CD4-positive, alpha-beta T cell treated with Interleukin-4 for 4 hours (primary cell): ENCODE results near the gene ZNRF2.

Source experiments
- DNase-seq: peaks from one replicate; pipeline ENCODE4 v3.0.0-alpha.2; 2020

Gene ZNRF2

DNA sequence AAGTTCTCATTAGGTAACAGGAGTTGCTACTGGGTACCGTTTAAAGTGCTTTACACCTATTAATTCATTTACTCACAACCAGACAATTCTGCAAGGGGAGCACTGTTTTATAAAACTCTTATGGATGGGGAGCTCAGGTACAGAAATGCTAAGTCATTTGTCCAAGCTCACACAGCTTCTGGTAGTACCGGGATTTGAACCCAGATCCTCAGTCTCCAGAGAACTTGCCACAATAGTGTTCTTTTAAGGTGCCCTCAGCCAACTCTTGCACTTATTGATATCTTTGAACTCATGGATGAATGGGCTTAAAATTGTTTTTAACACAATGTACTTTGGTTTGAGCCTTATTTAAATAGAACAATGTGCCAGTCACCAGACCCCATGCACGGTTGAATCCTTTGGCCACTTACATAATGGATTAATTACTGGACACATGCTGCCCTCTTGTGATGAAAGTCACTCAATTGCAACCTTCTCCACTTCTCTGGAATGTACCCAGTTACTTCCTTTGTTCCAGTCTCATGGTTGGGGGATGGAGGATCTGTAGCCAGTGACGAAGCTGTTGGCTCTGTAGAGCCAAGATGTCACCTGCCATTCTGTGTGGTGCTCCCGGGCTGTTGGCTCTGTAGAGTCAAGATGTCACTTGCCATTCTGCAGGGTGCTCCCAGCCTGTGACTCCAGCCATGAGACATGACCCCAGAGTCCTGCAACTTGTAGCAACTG, 128.5 kb downstream of the ZNRF2 start:
- DNase-seq: peak; percentile 45

DNA sequence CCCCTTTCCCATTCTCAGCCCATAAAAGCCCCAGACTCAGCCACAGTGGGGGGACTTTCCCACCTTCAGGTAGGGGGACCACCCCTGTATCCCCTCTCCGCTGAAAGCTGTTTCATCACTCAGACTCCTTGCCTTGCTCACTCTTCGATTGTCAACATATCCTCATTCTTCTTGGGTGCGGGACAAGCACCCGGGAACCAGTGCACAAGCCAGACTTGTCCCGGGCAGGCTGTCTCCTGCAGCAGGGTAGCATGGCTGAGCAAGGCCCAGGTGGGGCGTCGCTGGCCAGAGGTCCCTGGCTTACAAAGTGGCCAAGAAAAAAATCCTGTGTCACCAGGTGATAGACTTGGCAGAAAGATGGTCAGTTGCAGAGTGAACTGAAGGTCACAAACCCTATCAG, 129.5 kb downstream of the ZNRF2 start:
- no peak for DNase-seq
